Endothelial cell (in vitro differentiated cells): ENCODE measurements around the gene MAGI1. TPM values are rescaled to one million over a fixed set of nuclear protein-coding genes. Genes with fewer than 3 reads are reported as not detected.

Experiments
- DNase-seq: peaks from one replicate; pipeline ENCODE4 v3.0.0; 2021; ENCODE audit warnings: low spot score
- H3K27ac Mint-ChIP-seq: one replicate; pipeline ENCODE4 v1.8.0; 2021; ENCODE audit warnings: mixed read lengths, inconsistent platforms; ENCODE audit not compliant: unreplicated experiment
- H3K27me3 Mint-ChIP-seq: one replicate; pipeline ENCODE4 v1.8.0; 2021; ENCODE audit warnings: mild to moderate bottlenecking, moderate library complexity, mixed read lengths, inconsistent platforms; ENCODE audit not compliant: unreplicated experiment
- H3K36me3 Mint-ChIP-seq: one replicate; pipeline ENCODE4 v1.8.0; 2021; ENCODE audit warnings: mild to moderate bottlenecking, low read depth, mixed read lengths, inconsistent platforms; ENCODE audit not compliant: unreplicated experiment
- H3K4me1 Mint-ChIP-seq: one replicate; pipeline ENCODE4 v1.8.0; 2021; ENCODE audit warnings: mild to moderate bottlenecking, mixed read lengths, inconsistent platforms; ENCODE audit not compliant: unreplicated experiment
- H3K4me3 Mint-ChIP-seq: one replicate; pipeline ENCODE4 v1.8.0; 2021; ENCODE audit warnings: mild to moderate bottlenecking, mixed read lengths, inconsistent platforms; ENCODE audit not compliant: unreplicated experiment
- H3K9me3 Mint-ChIP-seq: one replicate; pipeline ENCODE4 v1.8.0; 2021; ENCODE audit warnings: mixed read lengths, inconsistent platforms; ENCODE audit not compliant: unreplicated experiment
- total RNA-seq: library from RNA; stranded (reverse); fragmentation: NEBNext Ultra II Directional; extraction: Animal tissue kit (Norgen Biotek cat#: 25700); gene quantifications from one replicate; pipeline ENCODE4 v1.2.1, GENCODE V29; 2021; ENCODE audit not compliant: unreplicated experiment
- TF ChIP-seq, protein P1 (sequence below): fragments of 200-600 bp; sonication (generic); IDR thresholded peaks from one replicate; pipeline ENCODE4 v1.5.0; 2021; ENCODE audit warnings: antibody characterized with exemption; ENCODE audit not compliant: unreplicated experiment

Gene MAGI1
- total RNA-seq, 1 donor from 2014 or later = 33.8 TPM

DNA sequence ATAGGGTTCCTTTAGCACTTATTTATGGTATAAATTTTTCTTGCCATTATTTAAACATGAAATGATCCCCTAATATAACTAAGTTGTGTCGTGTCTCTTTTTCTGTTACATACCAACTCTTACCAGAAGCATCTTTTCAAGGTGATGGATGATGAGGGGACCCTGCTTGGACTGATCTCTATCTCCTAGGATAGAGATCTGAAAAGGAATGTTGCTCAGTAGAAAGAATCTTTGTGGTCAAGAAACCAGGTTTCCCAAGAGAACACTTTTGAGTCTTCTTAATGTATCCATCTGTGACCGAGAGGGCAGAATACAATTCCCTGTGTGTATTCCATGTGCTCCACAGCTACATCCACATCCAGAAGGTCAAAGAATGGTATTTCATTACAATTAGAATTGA lies 409.7 kb downstream of the MAGI1 start:
- Mint-ChIP-seq H3K4me3 (no peak overlapping the region), H3K36me3 (no peaks in the 10 kb centered on the region), H3K27ac (no peak overlapping the region), H3K9me3 (no peaks in the 10 kb centered on the region), H3K4me1 (no peaks in the 10 kb centered on the region), H3K27me3 (no peaks in the 10 kb centered on the region)
- TF ChIP-seq, protein P1, sequence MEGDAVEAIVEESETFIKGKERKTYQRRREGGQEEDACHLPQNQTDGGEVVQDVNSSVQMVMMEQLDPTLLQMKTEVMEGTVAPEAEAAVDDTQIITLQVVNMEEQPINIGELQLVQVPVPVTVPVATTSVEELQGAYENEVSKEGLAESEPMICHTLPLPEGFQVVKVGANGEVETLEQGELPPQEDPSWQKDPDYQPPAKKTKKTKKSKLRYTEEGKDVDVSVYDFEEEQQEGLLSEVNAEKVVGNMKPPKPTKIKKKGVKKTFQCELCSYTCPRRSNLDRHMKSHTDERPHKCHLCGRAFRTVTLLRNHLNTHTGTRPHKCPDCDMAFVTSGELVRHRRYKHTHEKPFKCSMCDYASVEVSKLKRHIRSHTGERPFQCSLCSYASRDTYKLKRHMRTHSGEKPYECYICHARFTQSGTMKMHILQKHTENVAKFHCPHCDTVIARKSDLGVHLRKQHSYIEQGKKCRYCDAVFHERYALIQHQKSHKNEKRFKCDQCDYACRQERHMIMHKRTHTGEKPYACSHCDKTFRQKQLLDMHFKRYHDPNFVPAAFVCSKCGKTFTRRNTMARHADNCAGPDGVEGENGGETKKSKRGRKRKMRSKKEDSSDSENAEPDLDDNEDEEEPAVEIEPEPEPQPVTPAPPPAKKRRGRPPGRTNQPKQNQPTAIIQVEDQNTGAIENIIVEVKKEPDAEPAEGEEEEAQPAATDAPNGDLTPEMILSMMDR = no peak
- DNase-seq = no peak

DNA sequence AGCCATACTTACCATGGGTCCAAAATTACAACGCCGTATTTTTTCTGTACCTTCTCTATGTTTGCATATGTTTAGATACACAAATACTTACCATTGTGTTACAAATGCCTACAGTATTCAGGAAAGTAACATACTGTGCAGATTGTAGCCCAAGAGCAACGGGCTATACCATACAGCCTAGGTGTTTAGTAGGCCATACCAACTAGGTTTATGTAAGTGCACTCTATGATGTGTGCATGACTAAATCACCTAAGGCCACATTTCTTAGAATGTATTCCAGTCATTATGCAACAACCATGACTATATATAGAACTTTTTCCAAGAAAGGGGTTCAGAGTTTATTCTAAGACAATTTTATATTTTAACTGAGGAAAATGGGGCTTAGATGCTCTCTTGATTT lies 411.7 kb downstream of the MAGI1 start:
- Mint-ChIP-seq H3K4me1 (peaks cover under 1% of the 10 kb centered on the region), H3K27ac (no peak overlapping the region), H3K36me3 (no peaks in the 10 kb centered on the region), H3K27me3 (no peaks in the 10 kb centered on the region), H3K4me3 (no peak overlapping the region), H3K9me3 (no peaks in the 10 kb centered on the region)
- TF ChIP-seq, protein P1 = no peak
- DNase-seq = no peak

DNA sequence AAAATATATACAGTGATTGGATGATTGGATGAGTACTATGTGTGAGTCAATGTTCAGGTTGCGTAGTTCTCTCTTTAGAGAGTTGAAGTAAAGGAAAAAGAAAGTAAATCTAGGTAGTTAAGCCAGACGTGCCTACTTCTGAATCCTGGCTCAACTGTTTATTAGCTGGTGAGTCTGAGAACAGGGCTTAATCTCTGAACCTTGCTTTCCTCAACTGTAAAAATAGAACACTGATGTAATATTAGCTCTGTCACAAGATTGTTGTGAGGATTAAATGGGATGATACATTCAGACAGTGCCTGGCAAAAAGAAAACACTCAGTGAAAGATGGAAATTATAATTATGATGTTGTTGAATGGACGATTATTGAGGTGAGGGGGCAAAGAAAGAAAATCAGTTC lies 413.4 kb downstream of the MAGI1 start:
- H3K9me3 Mint-ChIP-seq = no peaks in the 10 kb centered on the region
- H3K27me3 Mint-ChIP-seq = no peaks in the 10 kb centered on the region
- no peak overlapping the region for H3K27ac Mint-ChIP-seq
- H3K4me1 Mint-ChIP-seq = peaks cover 6% of the 10 kb centered on the region
- no peak for DNase-seq
- TF ChIP-seq, protein P1 = no peak
- no peak overlapping the region for H3K4me3 Mint-ChIP-seq
- H3K36me3 Mint-ChIP-seq = no peaks in the 10 kb centered on the region

DNA sequence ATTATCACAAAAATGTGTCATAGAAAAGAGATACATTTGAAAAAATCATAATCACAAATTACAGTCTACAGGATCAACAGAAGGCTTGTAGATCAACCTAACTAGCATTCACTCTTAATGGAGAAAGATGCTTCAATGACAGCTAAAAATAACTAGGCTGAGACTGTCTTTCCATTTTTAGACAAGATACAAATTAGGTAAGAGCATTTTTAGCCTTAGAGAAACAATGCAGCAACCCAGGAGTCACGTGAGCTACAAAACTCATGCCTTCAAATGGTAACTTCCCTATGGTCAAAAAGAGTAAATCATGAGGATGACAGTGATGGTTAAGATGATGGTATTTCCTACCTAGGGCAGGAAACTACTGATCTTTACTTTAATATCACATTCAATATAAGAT lies 415.4 kb downstream of the MAGI1 start:
- no peak for DNase-seq
- no peaks in the 10 kb centered on the region for H3K36me3 Mint-ChIP-seq
- H3K4me1 Mint-ChIP-seq = peaks cover 21% of the 10 kb centered on the region
- TF ChIP-seq, protein P1 = no peak
- no peak overlapping the region for H3K4me3 Mint-ChIP-seq
- H3K9me3 Mint-ChIP-seq = no peaks in the 10 kb centered on the region
- no peaks in the 10 kb centered on the region for H3K27me3 Mint-ChIP-seq
- H3K27ac Mint-ChIP-seq = no peak overlapping the region

DNA sequence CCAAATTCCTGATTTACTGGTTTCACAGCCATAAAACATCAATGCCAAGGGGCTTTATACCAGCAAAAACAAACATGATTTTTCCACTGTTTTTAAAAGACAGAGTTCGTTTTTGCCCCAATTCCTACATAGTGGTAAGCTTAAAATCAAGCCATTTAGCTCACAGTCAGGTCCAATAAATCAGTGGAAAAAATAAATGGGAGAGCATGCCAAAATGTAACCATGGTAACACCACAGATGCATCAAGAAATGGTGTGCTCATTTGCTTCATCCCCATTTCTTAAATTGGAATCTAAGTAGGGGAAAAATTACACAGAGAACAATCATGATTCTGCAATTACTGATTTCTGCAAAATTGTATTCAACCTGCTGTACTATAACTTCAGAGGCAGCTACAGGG lies 418.8 kb downstream of the MAGI1 start:
- H3K4me1 Mint-ChIP-seq = peaks cover 21% of the 10 kb centered on the region
- peak overlapping the region; percentile 93 for H3K27ac Mint-ChIP-seq
- no peak overlapping the region for H3K4me3 Mint-ChIP-seq
- H3K27me3 Mint-ChIP-seq = no peaks in the 10 kb centered on the region
- no peaks in the 10 kb centered on the region for H3K36me3 Mint-ChIP-seq
- H3K9me3 Mint-ChIP-seq = no peaks in the 10 kb centered on the region
- no peak for DNase-seq
- TF ChIP-seq, protein P1 = no peak
